NCI-H345 treated with DMSO at 0.1 percent for 48 hours (cell line): Measurements from ENCODE around the gene IFIT1B.
"Not testable (repeated sequence)": the region's sequence is repeated elsewhere in the genome, so short reads cannot be mapped to it uniquely, and the experiment has no call there.

Experiments
- DNase-seq: peaks from one replicate; lab custom pipeline; 2025; ENCODE audit not compliant: unreplicated experiment; lab: John Stamatoyannopoulos, UW

The IFIT1B gene

DNA sequence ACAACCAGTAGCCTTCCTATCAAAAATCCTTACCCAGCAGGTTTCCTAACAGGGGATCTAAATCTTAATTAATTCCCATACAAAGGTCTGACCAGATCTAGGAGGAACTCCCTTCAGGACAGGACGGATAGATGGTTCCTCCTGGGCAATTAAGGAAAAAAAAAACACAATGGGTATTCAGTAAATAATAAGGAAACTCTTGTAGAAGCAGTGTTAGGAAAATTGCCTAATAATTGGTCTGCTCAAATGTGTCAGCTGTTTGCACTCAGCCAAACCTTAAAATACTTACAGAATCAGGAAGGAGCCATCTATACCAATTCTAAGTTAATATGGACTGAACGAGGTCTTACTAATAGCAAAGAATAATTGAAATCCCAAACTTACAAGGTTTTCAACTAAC, 33.3 kb downstream of the IFIT1B start:
- not testable (repeated sequence) for DNase-seq

DNA sequence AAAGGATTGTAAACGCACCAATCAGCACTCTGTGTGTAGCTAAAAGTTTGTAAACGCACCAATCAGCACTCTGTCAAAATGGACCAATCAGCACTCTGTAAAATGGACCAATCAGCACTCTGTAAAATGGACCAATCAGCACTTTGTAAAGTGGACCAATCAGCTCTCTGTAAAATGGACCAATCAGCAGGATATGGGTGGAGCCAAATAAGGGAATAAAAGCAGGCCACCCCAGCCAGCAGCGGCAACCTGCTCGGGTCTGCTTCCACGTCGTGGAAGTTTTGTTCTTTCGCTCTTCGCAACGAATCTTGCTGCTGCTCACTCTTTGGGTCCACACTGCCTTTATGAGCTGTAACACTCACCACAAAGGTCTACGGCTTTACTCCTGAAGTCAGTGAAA, 34.4 kb downstream of the IFIT1B start:
- DNase-seq: not testable (repeated sequence)

GRCh38 chr10:89413398-89413912, 35.6 kb downstream of the IFIT1B start:
- DNase-seq: no peak

DNA sequence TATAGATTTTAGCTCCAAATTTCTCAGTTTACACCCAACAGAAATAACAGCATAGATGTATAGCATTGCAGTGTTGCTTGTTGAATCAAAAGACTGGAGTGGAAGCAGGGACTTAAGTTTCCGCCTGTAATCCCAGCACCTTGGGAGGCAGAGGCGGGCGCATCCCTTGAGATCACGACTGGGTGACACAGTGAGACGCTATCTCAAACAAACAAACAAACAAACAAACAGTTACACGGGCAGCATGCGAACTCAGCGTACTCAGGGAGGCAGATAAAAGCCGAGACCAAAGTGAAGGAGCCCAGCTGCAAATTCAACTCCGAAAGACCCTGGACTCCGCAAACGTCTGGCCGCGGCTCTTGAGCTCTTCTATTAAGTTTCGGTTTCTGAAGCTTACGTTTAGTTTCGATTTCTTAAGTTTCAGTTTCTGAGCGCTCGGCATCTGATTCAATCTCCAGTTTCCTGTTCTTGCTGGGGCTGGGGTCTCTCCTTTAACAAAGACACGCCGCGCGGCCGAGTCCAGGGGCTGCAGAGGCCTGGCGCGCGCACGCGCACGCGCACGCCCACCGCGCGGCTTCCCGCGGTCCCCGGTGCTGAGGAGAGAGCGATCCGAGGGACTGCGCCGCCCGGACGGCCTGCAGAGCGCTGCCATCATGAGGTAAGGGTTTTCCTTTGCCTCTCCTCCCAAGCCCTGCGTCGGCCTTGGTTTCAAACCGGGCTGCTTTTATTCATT, 36.5 kb downstream of the IFIT1B start, which contains the start of gene IFIT5:
IFIT5 (plus strand) TSS at position 423 of the 733 bp plus-strand sequence; CDS start at position 654, 231 bp downstream.
- peak; percentile 58 for DNase-seq

DNA sequence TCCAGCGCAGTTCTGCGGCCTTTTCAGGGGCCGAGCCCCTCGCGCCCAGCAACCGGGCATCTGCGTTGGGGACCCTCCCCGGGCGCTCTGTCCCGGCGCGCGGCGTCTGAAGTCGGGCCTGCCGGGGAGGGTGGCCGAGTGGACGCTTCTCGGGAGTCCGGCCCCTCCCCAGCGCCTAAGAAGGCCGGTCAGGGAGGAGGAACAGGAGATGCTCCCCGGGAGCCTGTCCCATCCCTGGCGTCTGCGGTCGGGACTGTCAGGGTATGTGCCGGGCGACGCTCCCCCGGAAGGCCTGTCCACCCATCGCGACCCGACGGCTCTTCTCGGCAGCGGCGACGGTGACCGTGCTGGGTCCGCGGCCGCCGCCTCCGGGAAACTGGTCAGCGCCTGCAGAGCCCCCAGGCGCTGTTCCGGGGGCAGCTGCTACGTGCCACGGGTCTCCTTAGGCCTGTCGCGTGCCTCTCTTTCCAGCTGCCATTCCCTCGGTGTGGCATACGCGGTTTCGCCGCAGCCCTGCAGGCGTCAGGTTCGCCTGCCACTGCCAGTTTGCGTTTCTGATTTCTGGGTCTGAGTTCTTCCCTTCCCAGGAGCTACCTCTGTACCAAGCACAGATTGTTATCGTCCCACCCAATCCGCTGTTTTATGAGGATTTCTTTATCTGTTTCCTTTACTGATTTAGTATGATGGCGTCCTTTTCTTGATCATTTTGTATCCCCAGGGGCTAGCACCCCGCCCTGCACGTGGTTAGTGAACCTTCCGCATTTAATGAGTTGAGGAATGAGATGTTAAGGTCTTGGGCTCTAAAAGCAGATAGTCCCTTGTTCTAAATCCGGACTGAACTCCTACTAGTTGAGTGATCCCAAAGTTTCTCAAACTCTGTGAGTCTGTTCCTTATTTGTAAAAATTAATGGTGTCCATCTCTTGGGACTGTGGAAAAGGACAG, 37.3 kb downstream of the IFIT1B start:
- DNase-seq: no peak

DNA sequence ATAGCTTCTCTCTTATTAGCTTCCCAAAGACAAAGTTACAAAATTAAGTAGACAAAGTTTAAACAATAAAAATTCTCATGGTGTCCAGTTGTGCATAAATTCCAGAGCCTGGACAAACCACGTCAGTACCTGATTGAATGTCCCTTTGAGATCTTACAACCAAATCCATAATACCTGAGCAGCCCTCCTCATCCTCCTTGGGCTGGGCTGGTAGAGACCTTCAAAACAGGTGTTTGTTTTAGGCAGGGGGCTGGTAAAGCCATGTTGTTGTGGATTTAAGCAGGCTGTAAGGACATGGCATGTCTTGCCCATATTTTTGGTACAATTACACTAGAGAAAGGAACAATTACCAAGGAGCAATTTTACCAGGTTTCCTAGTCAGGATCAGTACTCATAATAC, 38.6 kb downstream of the IFIT1B start:
- no peak for DNase-seq

DNA sequence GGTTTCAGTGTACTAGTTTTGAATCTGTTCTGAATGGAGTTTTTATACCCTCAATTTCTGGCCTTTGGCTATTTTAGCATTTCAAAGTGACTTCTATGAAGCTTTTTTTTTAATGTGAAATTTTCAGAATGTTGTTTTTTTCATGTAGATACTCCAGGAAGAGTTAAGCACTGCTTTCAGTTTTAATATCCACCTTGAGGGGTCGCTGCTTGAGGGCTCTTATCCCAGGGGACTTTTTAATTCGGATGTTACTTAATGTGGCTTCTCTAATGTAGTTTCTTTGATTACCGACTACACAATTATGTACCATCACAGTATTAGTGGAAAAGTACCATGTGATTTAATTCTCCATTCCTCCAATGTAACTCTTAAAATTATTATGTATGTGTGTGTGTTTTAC, 41.7 kb downstream of the IFIT1B start:
- DNase-seq: no peak

- DNase-seq: no peak
These were observed 43.2 kb downstream of the IFIT1B start for GRCh38 chr10:89421018-89421476.

DNA sequence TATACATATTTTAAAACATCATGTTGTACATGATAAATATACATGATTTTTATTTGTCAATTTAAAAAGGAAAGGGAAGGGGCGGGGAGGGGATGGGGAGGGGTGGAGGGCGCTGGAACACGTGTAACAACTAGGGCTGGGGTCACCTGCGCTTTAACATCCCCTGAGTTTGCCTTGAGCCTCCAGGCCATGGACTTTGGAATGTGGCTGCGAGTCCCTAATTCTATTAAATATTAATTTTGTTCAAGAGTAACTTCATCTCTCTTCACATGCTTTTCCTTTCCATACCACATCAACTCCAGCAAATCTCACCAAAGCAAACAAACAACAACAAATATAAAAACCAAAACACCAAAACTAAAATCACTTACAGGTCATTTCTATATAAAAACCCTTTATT, 47.1 kb downstream of the IFIT1B start:
- no peak for DNase-seq

DNA sequence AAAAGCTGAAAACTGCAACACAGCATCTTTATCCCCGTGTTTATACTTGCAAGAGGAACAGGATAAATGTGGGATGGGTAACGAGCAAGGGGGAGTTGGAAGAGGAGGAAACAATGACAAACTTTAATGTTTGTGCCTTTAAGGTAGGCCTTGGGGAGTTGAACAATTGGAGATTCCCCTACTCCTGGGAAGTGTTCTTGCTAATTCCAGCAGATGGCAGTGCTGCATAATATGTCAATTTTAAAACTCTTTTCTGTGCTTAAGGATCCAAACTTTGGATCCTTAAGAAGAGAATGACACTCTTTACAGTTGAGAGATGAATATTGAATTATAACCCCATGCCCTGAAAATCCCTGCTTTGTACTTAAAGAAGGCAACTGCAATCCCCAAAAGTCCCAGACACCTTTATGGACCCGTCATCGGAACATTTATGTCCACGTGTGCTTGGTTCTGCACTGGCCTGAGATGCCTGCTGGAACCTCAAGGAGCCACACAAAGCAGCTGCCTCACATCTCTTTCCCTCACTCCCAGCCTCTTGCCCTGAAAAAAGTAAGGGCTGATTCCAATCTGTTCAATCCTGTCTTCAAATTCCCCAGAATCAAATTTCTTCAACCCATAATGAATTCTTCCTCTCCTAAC, 48.5 kb downstream of the IFIT1B start:
- peak; percentile 3 for DNase-seq

DNA sequence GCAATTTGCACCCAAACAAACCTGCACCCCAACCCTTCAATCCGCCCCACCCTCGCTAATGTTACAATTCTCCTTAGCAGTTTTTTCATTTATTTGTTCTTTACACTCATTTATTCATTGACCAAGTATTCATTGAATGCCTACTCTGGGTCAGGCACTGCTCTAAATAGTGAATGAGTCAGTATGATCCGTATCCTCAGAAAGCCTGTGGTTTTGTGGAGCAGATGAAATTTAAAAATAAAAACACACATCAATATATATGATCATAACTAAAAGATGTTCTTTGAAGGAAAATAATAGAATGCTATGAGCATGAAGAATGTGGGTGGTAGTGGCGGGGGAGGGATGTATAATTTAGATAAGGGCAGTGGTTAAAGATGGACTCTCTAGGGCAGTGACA, 49.8 kb downstream of the IFIT1B start:
- no peak for DNase-seq

- DNase-seq: no peak
These were observed 51.0 kb downstream of the IFIT1B start for GRCh38 chr10:89428877-89429276.

- no peak for DNase-seq
These were observed 54.1 kb downstream of the IFIT1B start for GRCh38 chr10:89431977-89432376.
